ENCODE data around the gene LMO1.

DNA sequence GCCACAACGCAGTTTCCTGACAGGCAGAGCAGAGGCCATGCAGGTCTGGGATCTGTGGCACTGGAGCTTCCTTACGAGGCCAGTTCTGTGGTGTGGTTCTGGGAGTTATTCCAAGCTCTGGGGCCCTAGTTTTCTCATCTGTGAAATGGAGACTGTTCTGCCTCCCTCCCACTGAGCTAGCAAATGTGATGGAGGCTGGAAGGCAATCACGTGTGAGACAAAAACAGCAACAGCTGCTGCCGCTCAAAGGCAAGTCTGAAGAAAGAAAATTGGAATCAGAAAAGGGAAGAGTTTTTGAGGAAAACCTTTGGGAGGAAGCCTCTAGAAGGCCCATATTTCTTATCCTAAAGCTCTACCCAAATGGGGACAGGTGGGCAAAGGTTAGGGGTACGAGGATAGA lies 86.5 kb downstream of the LMO1 start:
- TF ChIP-seq, protein P1, sequence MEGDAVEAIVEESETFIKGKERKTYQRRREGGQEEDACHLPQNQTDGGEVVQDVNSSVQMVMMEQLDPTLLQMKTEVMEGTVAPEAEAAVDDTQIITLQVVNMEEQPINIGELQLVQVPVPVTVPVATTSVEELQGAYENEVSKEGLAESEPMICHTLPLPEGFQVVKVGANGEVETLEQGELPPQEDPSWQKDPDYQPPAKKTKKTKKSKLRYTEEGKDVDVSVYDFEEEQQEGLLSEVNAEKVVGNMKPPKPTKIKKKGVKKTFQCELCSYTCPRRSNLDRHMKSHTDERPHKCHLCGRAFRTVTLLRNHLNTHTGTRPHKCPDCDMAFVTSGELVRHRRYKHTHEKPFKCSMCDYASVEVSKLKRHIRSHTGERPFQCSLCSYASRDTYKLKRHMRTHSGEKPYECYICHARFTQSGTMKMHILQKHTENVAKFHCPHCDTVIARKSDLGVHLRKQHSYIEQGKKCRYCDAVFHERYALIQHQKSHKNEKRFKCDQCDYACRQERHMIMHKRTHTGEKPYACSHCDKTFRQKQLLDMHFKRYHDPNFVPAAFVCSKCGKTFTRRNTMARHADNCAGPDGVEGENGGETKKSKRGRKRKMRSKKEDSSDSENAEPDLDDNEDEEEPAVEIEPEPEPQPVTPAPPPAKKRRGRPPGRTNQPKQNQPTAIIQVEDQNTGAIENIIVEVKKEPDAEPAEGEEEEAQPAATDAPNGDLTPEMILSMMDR (conservative IDR thresholded peaks at IDR 0.05; ENCODE audit: low read length), result no peak
- TF ChIP-seq EZH2phosphoT487 (IDR thresholded peaks at IDR 0.05; ENCODE audit: borderline replicate concordance), result no peak

Measured in Loucy (cell line).